GM19043 (cell line): Measurements from ENCODE around the gene SUSD5.
"Not testable (repeated sequence)": the region's sequence is repeated elsewhere in the genome, so short reads cannot be mapped to it uniquely, and the experiment has no call there.

Source experiments
- ATAC-seq: cut with Tn5 transposase; IDR thresholded peaks from one replicate; pipeline ENCODE4 v1.9.1; 2021; ENCODE audit warnings: low read depth; ENCODE audit not compliant: unreplicated experiment

The SUSD5 gene

GRCh38 chr3:33196538-33196937 is 22.1 kb downstream of the SUSD5 start:
- ATAC-seq, result no peak

GRCh38 chr3:33194303-33194702 is 24.3 kb downstream of the SUSD5 start:
- no peak for ATAC-seq

- no peak for ATAC-seq
Measured at GRCh38 chr3:33187368-33187634, 31.3 kb downstream of the SUSD5 start.

GRCh38 chr3:33186524-33187367 is 31.9 kb downstream of the SUSD5 start:
- ATAC-seq, result no peak

- ATAC-seq, result no peak
Measured at GRCh38 chr3:33184863-33185262, 33.7 kb downstream of the SUSD5 start.

GRCh38 chr3:33181641-33182040 is 37.0 kb downstream of the SUSD5 start:
- not testable (repeated sequence) for ATAC-seq

- ATAC-seq, result no peak
Measured at GRCh38 chr3:33181229-33181628, 37.4 kb downstream of the SUSD5 start.

GRCh38 chr3:33179132-33179531 is 39.5 kb downstream of the SUSD5 start:
- no peak for ATAC-seq

- ATAC-seq, result no peak
Measured at GRCh38 chr3:33174711-33175414, 43.7 kb downstream of the SUSD5 start.

GRCh38 chr3:33174095-33174494 is 44.5 kb downstream of the SUSD5 start:
- ATAC-seq, result no peak

- ATAC-seq, result no peak
Measured at GRCh38 chr3:33173672-33174071, 44.9 kb downstream of the SUSD5 start.

- no peak for ATAC-seq
Measured at GRCh38 chr3:33173103-33173502, 45.5 kb downstream of the SUSD5 start.

GRCh38 chr3:33171580-33171979 is 47.0 kb downstream of the SUSD5 start:
- ATAC-seq, result no peak

- ATAC-seq, result no peak
Measured at GRCh38 chr3:33170531-33170930, 48.1 kb downstream of the SUSD5 start.

GRCh38 chr3:33167716-33168336 is 50.8 kb downstream of the SUSD5 start:
- ATAC-seq, result no peak

- no peak for ATAC-seq
Measured at GRCh38 chr3:33167284-33167683, 51.3 kb downstream of the SUSD5 start.

GRCh38 chr3:33166095-33166494 is 52.5 kb downstream of the SUSD5 start:
- no peak for ATAC-seq

- ATAC-seq, result no peak
Measured at GRCh38 chr3:33165372-33165771, 53.2 kb downstream of the SUSD5 start.

GRCh38 chr3:33162621-33163020 is 56.0 kb downstream of the SUSD5 start:
- ATAC-seq, result not testable (repeated sequence)

GRCh38 chr3:33159981-33160380 is 58.6 kb downstream of the SUSD5 start:
- no peak for ATAC-seq

- ATAC-seq, result no peak
Measured at GRCh38 chr3:33159234-33159633, 59.4 kb downstream of the SUSD5 start.

GRCh38 chr3:33155301-33155700 is 63.3 kb downstream of the SUSD5 start:
- no peak for ATAC-seq
